HepG2 (cell line): ENCODE measurements around the gene FAF2.

Experiments
- KAT2B ChIP-seq: fragments of 150-350 bp; IDR thresholded peaks from 2 replicates; pipeline ENCODE4 v1.6.1; 2014; ENCODE audit warnings: low read depth, low read length, borderline replicate concordance
- REL ChIP-seq: sonication (generic); formaldehyde crosslinking; conservative IDR thresholded peaks from 2 replicates; pipeline ENCODE4 v1.8.0; 2022; ENCODE audit warnings: mild to moderate bottlenecking, missing genetic modification reagents, moderate library complexity
- SUZ12 ChIP-seq: fragments of 150-350 bp; IDR thresholded peaks from 2 replicates; pipeline ENCODE4 v1.6.1; 2014; ENCODE audit warnings: low read depth, low read length
- TBP ChIP-seq: sonication (generic); formaldehyde crosslinking; IDR thresholded peaks from 2 replicates; pipeline ENCODE4 v1.5.0; 2020; ENCODE audit warnings: missing genetic modification reagents
- ZNF121 ChIP-seq: sonication (generic); formaldehyde crosslinking; IDR thresholded peaks from 2 replicates; pipeline ENCODE4 v1.5.0; 2020; ENCODE audit warnings: mild to moderate bottlenecking, missing genetic modification reagents
- TF ChIP-seq, protein P1 (sequence below), 2 experiments: sonication (generic) in 1 of 2; formaldehyde crosslinking in 1 of 2; IDR thresholded peaks; 2 replicates each; pipeline versions ENCODE4 v1.6.1 to v1.9.0; 2014 to 2022; ENCODE audit warnings: antibody characterized with exemption in 1 of 2, borderline replicate concordance in 1 of 2, inconsistent platforms in 1 of 2, low read depth in 1 of 2, missing genetic modification reagents in 1 of 2
- TF ChIP-seq, protein P2 (sequence below): IDR thresholded peaks from 2 replicates; pipeline ENCODE4 v1.6.1; 2012; ENCODE audit warnings: inconsistent platforms

DNA sequence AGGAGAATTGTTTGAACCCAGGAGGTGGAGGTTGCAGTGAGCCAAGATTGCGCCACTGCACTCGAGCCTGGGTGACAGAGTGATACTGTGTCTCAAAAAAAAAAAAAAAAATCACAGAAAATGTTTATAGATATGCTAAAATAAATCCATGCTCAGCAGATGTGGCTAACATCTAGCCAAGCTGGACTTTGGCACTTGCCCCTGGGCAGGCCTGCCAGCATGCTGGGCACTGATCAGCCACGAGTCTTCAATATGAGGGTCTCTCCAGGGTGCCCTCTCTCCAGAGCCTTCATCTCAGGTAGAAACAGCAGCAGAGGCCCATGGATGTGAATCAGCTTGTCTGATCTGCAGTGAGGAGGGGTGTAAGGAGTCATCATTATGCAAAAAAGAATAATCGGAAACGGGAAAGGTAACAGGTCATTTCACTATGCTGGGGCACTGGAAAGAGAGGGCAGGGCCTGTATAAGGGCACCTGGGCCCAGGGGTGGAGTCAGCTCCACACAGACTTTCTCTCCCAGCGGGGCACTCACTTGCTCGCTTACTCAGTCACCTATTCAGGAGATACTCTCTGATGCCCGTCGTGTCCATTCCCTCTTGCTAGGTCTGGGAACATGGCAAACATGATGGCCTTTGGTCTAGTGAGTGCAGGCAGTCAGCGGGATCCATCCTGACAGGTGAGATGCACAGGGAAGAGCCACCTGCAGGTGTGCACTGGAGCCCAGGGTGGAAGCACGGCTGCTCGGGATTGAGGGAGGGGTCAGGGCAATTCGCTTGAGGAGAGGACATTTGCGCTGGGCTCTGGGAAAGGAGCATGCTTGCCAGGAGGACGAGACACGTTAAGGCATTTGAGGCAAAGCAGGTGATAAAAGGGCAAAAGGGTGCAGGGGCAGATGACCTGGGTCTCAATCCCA, 71.9 kb downstream of the FAF2 start:
- no peak for TF ChIP-seq KAT2B
- no peak for TF ChIP-seq SUZ12
- no peak for TF ChIP-seq REL (CRISPR knock-in tag)
- TF ChIP-seq TBP (CRISPR knock-in tag): no peak
- TF ChIP-seq, protein P1, sequence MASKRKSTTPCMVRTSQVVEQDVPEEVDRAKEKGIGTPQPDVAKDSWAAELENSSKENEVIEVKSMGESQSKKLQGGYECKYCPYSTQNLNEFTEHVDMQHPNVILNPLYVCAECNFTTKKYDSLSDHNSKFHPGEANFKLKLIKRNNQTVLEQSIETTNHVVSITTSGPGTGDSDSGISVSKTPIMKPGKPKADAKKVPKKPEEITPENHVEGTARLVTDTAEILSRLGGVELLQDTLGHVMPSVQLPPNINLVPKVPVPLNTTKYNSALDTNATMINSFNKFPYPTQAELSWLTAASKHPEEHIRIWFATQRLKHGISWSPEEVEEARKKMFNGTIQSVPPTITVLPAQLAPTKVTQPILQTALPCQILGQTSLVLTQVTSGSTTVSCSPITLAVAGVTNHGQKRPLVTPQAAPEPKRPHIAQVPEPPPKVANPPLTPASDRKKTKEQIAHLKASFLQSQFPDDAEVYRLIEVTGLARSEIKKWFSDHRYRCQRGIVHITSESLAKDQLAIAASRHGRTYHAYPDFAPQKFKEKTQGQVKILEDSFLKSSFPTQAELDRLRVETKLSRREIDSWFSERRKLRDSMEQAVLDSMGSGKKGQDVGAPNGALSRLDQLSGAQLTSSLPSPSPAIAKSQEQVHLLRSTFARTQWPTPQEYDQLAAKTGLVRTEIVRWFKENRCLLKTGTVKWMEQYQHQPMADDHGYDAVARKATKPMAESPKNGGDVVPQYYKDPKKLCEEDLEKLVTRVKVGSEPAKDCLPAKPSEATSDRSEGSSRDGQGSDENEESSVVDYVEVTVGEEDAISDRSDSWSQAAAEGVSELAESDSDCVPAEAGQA (IDR thresholded peaks at IDR 0.05; ENCODE audit: low read depth): no peak
- TF ChIP-seq, protein P1 (CRISPR knock-in tag; IDR thresholded peaks at IDR 0.05; ENCODE audit: borderline replicate concordance): no peak
- no peak for TF ChIP-seq ZNF121 (CRISPR knock-in tag)
- TF ChIP-seq, protein P2, sequence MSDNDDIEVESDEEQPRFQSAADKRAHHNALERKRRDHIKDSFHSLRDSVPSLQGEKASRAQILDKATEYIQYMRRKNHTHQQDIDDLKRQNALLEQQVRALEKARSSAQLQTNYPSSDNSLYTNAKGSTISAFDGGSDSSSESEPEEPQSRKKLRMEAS: no peak
